ENCODE measurements around the gene NPL. TPM values are rescaled to one million over a fixed set of nuclear protein-coding genes. Genes with fewer than 3 reads are reported as not detected.

NPL gene
- total RNA-seq, 1 donor from 2014 or later: 4.8 TPM

DNA sequence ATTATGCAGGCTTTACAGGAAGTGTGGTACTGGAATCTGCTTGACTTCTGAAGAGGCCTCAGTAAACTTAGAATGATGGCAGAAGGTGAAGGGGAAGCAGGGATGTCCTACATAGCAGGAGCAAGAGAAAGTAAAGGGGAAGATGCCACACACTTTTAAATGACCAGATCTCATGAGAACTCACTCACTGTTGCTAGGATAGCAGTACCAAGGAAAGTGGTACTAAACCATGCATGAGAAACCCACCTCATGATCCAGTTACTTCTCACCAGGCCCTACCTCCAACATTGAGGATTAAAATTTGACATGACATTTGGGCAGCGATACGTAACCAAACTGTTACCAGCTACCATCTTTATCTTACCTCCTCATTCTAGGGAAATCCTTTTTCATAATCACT lies 59.2 kb downstream of the NPL start:
- no peak for DNase-seq (ENCODE audit: low spot score)
- Mint-ChIP-seq H3K27ac (ENCODE audit: unreplicated experiment) (no peak overlapping the region), H3K36me3 (ENCODE audit: low read depth, unreplicated experiment) (peaks cover 27% of the 10 kb centered on the region)

DNA sequence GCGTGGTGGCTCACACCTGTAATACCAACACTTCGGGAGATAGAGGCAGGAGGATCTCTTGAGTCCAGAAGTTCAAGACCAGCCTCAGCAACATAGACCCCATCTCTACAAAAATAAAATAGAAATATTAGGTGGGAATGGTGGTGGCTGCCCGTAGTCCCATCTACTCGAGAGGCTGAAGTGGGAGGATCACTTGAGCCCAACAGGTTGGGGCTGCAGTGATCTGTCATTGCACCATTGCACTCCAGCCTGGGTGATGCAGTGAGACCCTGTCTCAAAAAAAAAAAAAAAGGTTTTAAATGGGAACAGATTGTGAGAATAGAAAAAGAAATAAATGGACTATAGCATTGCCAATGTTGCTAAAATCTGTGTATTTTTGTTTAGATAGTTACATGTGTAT lies 60.7 kb downstream of the NPL start:
- Mint-ChIP-seq H3K36me3 (ENCODE audit: low read depth, unreplicated experiment) (peaks cover 36% of the 10 kb centered on the region), H3K27ac (ENCODE audit: unreplicated experiment) (no peak overlapping the region), H3K4me3 (ENCODE audit: unreplicated experiment) (no peak overlapping the region)

More for the DNA sequence above, 59.2 kb downstream of the NPL start:
- Mint-ChIP-seq H3K27me3 (ENCODE audit: unreplicated experiment) (no peaks in the 10 kb centered on the region), H3K4me1 (ENCODE audit: unreplicated experiment) (peaks cover 19% of the 10 kb centered on the region), H3K9me3 (ENCODE audit: unreplicated experiment) (no peaks in the 10 kb centered on the region), H3K4me3 (ENCODE audit: unreplicated experiment) (no peak overlapping the region)
- TF ChIP-seq, protein P1, sequence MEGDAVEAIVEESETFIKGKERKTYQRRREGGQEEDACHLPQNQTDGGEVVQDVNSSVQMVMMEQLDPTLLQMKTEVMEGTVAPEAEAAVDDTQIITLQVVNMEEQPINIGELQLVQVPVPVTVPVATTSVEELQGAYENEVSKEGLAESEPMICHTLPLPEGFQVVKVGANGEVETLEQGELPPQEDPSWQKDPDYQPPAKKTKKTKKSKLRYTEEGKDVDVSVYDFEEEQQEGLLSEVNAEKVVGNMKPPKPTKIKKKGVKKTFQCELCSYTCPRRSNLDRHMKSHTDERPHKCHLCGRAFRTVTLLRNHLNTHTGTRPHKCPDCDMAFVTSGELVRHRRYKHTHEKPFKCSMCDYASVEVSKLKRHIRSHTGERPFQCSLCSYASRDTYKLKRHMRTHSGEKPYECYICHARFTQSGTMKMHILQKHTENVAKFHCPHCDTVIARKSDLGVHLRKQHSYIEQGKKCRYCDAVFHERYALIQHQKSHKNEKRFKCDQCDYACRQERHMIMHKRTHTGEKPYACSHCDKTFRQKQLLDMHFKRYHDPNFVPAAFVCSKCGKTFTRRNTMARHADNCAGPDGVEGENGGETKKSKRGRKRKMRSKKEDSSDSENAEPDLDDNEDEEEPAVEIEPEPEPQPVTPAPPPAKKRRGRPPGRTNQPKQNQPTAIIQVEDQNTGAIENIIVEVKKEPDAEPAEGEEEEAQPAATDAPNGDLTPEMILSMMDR (IDR thresholded peaks at IDR 0.05; ENCODE audit: unreplicated experiment): no peak

DNA sequence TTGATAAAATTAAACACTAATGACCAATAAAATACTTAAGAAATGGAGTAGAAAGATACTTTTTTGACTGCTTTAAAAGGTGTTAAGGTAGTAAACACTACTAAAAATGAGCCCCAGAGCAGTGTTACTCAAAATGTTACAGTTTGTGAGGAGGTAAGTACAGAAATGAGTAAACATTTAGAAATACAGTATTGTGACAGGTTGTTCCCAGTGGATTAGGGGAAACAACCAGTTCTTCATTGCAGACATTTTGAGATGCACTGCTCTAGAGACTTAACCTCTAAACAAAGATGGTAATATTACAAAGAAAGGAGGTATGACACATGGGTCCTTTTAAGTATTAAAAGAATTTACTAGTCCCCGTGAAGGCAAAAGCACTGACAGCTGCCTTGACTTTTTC lies 62.3 kb downstream of the NPL start:
- no peak for DNase-seq (ENCODE audit: low spot score)
- TF ChIP-seq, protein P1 (IDR thresholded peaks at IDR 0.05; ENCODE audit: unreplicated experiment): no peak
- peaks cover 34% of the 10 kb centered on the region for H3K36me3 Mint-ChIP-seq (ENCODE audit: low read depth, unreplicated experiment)
- no peaks in the 10 kb centered on the region for H3K27me3 Mint-ChIP-seq (ENCODE audit: unreplicated experiment)
- H3K4me3 Mint-ChIP-seq (ENCODE audit: unreplicated experiment): no peak overlapping the region
- peaks cover 14% of the 10 kb centered on the region for H3K4me1 Mint-ChIP-seq (ENCODE audit: unreplicated experiment)
- no peak overlapping the region for H3K27ac Mint-ChIP-seq (ENCODE audit: unreplicated experiment)
- no peaks in the 10 kb centered on the region for H3K9me3 Mint-ChIP-seq (ENCODE audit: unreplicated experiment)

More for the DNA sequence above, 60.7 kb downstream of the NPL start:
- peaks cover 19% of the 10 kb centered on the region for H3K4me1 Mint-ChIP-seq (ENCODE audit: unreplicated experiment)
- H3K9me3 Mint-ChIP-seq (ENCODE audit: unreplicated experiment): no peaks in the 10 kb centered on the region
- TF ChIP-seq, protein P1 (IDR thresholded peaks at IDR 0.05; ENCODE audit: unreplicated experiment): no peak
- no peak for DNase-seq (ENCODE audit: low spot score)
- no peaks in the 10 kb centered on the region for H3K27me3 Mint-ChIP-seq (ENCODE audit: unreplicated experiment)

DNA sequence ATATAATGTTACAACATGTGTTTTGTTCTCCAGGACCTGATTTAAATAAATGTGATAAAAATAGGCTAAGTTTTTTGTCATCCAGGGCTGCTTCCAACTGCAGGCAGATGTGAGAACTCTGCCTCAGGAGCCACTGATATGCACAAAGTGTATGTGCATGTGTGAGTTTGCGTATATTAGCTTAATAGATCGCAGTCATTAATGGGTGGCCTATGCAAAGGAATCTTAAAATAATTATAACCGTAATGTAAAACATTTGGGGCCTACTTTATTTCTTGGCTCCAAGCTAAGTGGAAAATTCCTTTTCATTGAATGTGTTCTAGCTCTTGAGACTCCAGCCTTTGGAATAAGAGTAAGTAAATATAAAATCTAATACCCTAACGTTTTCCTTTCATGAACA lies 66.3 kb downstream of the NPL start:
- Mint-ChIP-seq H3K4me1 (ENCODE audit: unreplicated experiment) (no peaks in the 10 kb centered on the region), H3K27ac (ENCODE audit: unreplicated experiment) (no peak overlapping the region), H3K27me3 (ENCODE audit: unreplicated experiment) (no peaks in the 10 kb centered on the region), H3K36me3 (ENCODE audit: low read depth, unreplicated experiment) (peaks cover 52% of the 10 kb centered on the region), H3K4me3 (ENCODE audit: unreplicated experiment) (no peak overlapping the region), H3K9me3 (ENCODE audit: unreplicated experiment) (no peaks in the 10 kb centered on the region)
- TF ChIP-seq, protein P1 (IDR thresholded peaks at IDR 0.05; ENCODE audit: unreplicated experiment): no peak
- no peak for DNase-seq (ENCODE audit: low spot score)

DNA sequence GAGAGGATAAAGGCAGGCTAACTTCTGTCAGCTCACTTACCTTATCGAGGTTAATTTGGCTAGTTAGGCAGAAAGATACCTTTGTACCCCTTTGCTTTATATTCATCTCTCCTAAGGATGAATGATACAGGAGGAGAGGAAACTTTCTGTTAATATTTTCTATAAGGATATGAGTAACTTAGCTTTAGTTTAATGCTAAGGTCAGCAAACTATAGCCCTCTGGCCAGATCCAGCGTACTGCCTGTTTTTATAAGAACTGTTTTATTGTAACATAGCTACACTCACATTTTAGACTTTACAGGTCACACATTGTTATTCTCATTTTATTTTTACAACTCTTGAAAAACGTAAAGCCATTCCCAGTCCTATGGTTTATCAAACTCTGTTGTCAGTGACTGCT lies 67.6 kb downstream of the NPL start:
- Mint-ChIP-seq H3K36me3 (ENCODE audit: low read depth, unreplicated experiment) (peaks cover 52% of the 10 kb centered on the region), H3K27me3 (ENCODE audit: unreplicated experiment) (no peaks in the 10 kb centered on the region), H3K4me3 (ENCODE audit: unreplicated experiment) (no peak overlapping the region), H3K9me3 (ENCODE audit: unreplicated experiment) (no peaks in the 10 kb centered on the region), H3K4me1 (ENCODE audit: unreplicated experiment) (no peaks in the 10 kb centered on the region), H3K27ac (ENCODE audit: unreplicated experiment) (no peak overlapping the region)
- TF ChIP-seq, protein P1 (IDR thresholded peaks at IDR 0.05; ENCODE audit: unreplicated experiment): no peak
- no peak for DNase-seq (ENCODE audit: low spot score)

All from endothelial cell (in vitro differentiated cells).